Activated naive CD8-positive, alpha-beta T cell (primary cell): ENCODE data around the gene AEN.
A peak's percentile ranks its signal among the peaks of the same experiment; 100 is the strongest.
"Not testable (repeated sequence)": the region's sequence is repeated elsewhere in the genome, so short reads cannot be mapped to it uniquely, and the experiment has no call there.

Experiments used
- H3K27ac Mint-ChIP-seq: one replicate; pipeline ENCODE4 v1.8.0; 2021; ENCODE audit warnings: mixed read lengths
- H3K27me3 Mint-ChIP-seq: one replicate; pipeline ENCODE4 v1.8.0; 2021; ENCODE audit warnings: mixed read lengths
- H3K36me3 Mint-ChIP-seq: one replicate; pipeline ENCODE4 v1.8.0; 2021; ENCODE audit warnings: mixed read lengths
- H3K4me1 Mint-ChIP-seq: one replicate; pipeline ENCODE4 v1.8.0; 2021; ENCODE audit warnings: low read depth, mixed read lengths
- H3K4me3 Mint-ChIP-seq: one replicate; pipeline ENCODE4 v1.8.0; 2021; ENCODE audit warnings: mild to moderate bottlenecking, mixed read lengths
- H3K9me3 Mint-ChIP-seq: one replicate; pipeline ENCODE4 v1.8.0; 2021; ENCODE audit warnings: low read depth, mixed read lengths

Gene AEN

DNA sequence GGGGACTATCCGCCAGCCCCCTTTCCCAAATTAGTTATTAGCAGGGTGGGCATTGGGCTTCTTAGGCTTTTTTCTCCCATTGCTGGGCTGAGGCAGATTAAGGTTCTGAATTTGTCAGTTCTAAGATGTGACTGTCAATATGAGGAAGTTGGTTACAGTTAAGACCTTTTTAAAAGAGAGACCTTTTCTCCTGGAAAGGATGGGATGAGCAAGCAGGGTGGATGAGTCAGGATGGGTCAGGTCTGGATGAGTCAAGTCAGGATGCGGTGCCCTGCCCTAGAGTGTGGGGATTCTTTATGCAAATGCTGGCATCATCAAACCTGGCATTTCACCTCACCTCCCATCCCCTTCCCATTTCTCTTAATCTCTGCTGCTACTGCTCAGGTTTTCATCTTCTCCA is 1.9 kb downstream of the AEN start:
- Mint-ChIP-seq H3K36me3 (peaks cover 14% of the 10 kb centered on the region), H3K9me3 (no peaks in the 10 kb centered on the region), H3K27ac (peak overlapping the region; percentile 97), H3K4me1 (peaks cover 49% of the 10 kb centered on the region), H3K27me3 (peaks cover 2% of the 10 kb centered on the region), H3K4me3 (peak overlapping the region; percentile 98)

DNA sequence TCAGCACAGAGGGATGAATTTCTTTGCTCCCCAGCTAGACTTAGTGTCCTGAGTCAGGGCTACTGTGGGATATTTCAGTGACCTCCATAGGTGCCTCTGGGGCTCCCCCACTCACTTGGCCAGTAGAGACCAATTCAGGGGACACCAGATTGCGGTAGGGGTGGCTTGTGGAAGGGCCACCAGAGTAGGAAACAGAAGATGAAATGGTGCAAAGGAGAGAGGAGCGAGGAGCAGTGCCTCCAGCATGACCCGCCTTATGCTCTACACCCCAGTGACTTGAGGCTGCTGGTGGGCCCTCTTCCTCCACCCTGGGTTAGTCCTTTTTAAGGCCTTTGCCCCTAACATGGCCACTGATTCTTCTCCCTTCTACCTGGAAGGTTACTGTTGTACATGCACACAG is 2.5 kb downstream of the AEN start:
- no peaks in the 10 kb centered on the region for H3K9me3 Mint-ChIP-seq
- peaks cover 2% of the 10 kb centered on the region for H3K27me3 Mint-ChIP-seq
- H3K4me3 Mint-ChIP-seq, result peak overlapping the region; percentile 98
- H3K4me1 Mint-ChIP-seq, result peaks cover 54% of the 10 kb centered on the region
- H3K27ac Mint-ChIP-seq, result peak overlapping the region; percentile 97
- peaks cover 17% of the 10 kb centered on the region for H3K36me3 Mint-ChIP-seq

DNA sequence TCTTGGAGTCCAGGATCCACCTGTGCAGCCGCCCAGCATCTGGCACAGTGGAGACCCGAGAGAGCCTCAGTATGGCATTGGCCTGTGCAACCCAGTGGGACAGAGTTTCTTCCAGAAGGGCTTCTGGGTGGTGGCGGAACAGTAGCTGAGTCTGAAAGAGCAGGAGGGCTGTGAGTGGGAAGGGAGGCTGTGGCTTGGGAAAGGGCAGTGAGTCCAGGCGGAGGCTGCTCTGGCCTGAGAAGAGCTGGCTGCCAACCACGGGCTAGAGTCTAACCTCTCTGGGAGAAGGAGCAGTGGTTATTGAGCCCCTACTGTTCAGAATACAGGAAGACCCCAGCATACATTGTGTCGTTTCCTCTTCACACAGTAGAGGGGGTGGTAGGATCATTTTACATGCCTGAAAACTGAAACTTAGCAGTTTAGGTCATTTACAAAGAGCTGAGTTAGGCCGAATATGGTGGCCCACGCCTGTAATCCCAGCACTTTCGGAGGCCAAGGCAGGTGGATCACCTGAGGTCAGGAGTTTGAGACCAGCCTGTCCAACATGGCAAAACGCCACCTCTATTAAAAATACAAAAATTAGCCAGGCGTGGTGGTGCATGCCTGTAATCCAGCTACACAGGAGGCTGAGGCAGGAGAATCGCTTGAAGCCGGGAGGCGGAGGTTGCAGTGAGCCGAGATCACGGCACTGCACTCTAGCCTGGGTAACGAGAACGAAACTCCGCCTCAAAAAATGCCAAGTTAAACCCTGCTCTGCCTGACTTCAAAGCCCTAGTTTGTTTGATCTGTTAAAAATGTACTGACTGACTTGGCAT is 3.2 kb downstream of the AEN start:
- Mint-ChIP-seq H3K4me1 (peaks cover 62% of the 10 kb centered on the region), H3K4me3 (peak overlapping the region; percentile 98), H3K36me3 (peaks cover 17% of the 10 kb centered on the region), H3K9me3 (no peaks in the 10 kb centered on the region), H3K27me3 (peaks cover 2% of the 10 kb centered on the region), H3K27ac (peak overlapping the region; percentile 97)

DNA sequence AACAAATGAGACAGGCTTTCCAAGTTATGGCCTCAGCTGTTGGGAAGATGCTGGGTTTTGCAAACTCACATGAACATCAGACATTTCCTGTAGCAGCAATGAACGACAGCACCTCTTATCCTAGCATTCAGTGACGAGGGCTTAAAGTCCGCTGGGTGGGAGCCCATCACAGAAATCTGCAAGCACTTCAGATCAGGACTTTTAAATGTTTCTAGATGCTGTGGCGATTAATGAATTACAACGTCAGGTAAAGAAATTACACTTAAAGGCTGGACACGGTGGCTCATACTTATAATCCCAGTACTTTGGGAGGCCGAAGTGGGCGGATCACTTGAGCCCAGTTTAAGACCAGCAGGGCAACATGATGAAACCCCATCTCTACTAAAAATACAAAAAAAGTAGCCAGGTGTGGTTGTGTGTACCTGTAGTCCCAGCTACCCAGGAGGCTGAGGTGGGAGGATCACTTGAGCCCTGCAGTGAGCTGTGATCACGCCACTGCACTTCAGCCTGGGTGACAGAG is 3.9 kb downstream of the AEN start:
- Mint-ChIP-seq H3K27me3 (no peaks in the 10 kb centered on the region), H3K27ac (peak overlapping the region; percentile 97), H3K4me3 (peak overlapping the region; percentile 98), H3K36me3 (peaks cover 19% of the 10 kb centered on the region), H3K4me1 (peaks cover 68% of the 10 kb centered on the region), H3K9me3 (no peaks in the 10 kb centered on the region)

DNA sequence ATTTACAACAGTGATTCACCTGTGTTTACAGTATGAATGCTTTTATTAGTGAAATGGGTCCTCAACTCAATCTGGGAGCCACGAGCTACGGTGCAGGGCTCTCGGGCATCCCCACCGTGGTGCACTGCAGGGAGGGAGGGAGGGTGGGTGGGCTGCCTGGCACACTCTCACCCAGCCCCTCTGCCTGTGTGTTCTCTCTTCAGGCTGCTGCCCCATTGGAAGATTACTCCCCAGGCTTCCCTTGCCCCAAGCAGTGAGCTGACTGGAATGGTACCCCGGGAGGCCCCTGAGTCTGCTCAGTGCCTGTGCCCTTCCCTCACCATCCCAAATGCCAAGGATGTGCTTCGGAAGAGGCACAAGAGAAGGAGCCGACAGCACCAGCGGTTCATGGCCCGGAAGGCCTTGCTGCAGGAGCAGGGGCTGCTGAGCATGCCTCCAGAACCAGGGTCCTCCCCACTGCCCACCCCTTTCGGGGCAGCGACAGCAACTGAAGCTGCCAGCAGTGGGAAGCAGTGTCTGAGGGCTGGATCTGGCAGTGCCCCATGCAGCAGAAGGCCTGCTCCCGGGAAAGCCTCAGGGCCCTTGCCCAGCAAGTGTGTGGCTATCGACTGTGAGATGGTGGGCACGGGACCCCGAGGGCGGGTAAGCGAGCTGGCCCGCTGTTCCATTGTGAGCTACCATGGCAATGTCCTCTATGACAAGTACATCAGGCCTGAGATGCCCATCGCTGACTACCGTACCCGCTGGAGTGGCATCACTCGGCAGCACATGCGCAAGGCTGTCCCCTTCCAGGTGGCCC is 5.0 kb downstream of the AEN start:
- Mint-ChIP-seq H3K4me3 (peak overlapping the region; percentile 57), H3K27me3 (no peaks in the 10 kb centered on the region), H3K9me3 (no peaks in the 10 kb centered on the region), H3K27ac (peak overlapping the region; percentile 80), H3K36me3 (peaks cover 21% of the 10 kb centered on the region), H3K4me1 (peaks cover 78% of the 10 kb centered on the region)

DNA sequence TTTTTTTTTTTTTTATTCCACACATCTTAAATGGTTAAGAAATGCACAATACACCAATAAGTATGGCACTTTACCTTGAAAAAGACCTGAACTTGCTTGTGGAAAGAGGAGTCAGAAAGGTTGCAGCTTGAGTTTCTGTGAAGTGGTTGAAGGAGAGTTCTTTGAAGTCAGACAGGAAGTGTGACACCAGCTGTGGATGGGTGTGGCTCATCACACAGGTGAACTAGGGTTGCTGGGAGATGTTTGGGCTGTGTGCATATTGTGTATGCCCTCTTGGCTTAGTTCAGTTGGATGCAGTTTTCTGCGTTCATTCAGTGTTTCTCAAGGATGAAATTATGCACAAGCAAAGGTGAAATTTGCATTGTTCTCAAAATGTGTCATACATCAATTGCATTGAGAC is 6.3 kb downstream of the AEN start:
- H3K9me3 Mint-ChIP-seq, result no peaks in the 10 kb centered on the region
- peak overlapping the region; percentile 51 for H3K4me3 Mint-ChIP-seq
- peaks cover 88% of the 10 kb centered on the region for H3K4me1 Mint-ChIP-seq
- no peaks in the 10 kb centered on the region for H3K27me3 Mint-ChIP-seq
- peak overlapping the region; percentile 80 for H3K27ac Mint-ChIP-seq
- H3K36me3 Mint-ChIP-seq, result peaks cover 18% of the 10 kb centered on the region

DNA sequence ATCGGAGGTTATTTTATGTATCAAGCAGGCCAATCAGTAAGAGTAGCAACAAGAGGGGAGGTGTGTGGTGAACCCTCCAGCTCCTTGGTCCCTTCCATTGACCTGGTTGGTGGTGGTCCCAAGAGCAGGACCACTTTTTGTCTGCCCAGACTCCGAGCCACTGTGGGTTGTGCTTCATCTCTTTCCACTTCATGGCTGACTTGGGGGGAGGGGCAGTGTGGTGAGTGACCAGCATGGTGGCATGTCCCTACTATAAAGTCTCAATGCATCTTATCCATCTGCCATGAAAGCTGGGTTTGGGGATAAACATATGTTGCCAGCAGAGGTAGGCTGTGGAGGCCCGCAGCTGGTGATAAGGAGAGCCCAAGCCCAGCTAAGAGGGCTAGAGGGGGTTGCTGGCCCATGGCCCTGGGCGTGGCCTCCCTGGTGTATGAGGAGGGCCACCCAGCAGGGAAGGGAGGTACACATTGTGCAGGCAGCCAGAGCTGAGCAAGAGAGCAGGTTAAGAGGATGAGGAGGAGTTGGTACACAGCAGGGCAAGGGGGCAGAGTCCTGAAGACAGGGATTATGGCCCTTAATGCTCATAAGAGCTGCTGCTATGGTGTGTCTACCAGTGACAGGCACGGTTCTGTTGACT is 7.0 kb downstream of the AEN start:
- Mint-ChIP-seq H3K4me3 (peak overlapping the region; percentile 51), H3K36me3 (peaks cover 18% of the 10 kb centered on the region), H3K4me1 (peaks cover 89% of the 10 kb centered on the region), H3K27me3 (no peaks in the 10 kb centered on the region), H3K27ac (peak overlapping the region; percentile 82), H3K9me3 (no peaks in the 10 kb centered on the region)

DNA sequence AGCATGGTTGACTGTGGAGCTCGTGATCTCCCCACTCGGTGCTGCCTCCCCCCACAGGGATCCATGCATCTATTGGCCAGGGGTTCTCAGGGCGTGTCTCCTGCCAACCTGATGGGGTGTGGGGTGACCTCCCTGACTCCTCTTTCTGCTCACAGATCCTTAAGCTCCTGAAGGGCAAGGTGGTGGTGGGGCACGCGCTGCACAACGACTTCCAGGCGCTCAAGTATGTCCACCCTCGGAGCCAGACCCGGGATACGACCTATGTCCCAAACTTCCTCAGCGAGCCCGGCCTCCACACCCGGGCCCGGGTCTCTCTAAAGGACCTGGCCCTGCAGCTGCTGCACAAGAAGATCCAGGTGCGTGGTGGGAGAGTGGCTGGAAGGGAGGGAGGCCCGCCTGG is 7.9 kb downstream of the AEN start:
- Mint-ChIP-seq H3K27me3 (no peaks in the 10 kb centered on the region), H3K9me3 (no peaks in the 10 kb centered on the region), H3K27ac (peak overlapping the region; percentile 46), H3K4me1 (peaks cover 88% of the 10 kb centered on the region), H3K36me3 (peaks cover 19% of the 10 kb centered on the region), H3K4me3 (peak overlapping the region; percentile 51)

DNA sequence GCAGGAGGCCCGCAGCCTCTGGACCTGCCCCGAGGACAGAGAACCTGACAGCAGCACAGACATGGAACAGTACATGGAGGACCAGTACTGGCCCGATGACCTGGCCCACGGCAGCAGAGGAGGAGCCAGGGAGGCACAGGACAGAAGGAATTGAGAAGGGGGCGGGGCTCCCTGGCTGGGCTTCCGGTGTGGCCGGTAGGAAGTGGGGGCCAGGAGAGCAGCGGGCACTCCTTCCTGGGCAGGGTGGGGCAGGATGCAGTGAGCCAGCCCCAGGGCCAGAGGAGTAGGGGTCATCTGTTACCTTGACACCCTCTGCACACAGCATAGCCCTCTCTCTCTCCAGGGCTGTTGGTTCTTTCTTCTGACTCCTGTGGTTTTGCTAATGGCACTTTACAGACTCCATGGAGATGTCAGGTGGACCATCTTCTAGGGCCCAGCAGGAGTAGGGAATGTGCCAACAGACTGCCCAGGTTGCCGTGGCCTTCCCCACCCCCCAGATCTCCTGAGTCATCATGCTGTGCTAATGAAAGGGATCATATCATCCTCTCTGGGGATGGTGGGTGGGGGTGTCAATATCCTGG is 9.1 kb downstream of the AEN start:
- Mint-ChIP-seq H3K27me3 (no peaks in the 10 kb centered on the region), H3K9me3 (no peaks in the 10 kb centered on the region), H3K4me1 (peaks cover 87% of the 10 kb centered on the region), H3K36me3 (peaks cover 23% of the 10 kb centered on the region), H3K27ac (peak overlapping the region; percentile 89), H3K4me3 (peak overlapping the region; percentile 57)

DNA sequence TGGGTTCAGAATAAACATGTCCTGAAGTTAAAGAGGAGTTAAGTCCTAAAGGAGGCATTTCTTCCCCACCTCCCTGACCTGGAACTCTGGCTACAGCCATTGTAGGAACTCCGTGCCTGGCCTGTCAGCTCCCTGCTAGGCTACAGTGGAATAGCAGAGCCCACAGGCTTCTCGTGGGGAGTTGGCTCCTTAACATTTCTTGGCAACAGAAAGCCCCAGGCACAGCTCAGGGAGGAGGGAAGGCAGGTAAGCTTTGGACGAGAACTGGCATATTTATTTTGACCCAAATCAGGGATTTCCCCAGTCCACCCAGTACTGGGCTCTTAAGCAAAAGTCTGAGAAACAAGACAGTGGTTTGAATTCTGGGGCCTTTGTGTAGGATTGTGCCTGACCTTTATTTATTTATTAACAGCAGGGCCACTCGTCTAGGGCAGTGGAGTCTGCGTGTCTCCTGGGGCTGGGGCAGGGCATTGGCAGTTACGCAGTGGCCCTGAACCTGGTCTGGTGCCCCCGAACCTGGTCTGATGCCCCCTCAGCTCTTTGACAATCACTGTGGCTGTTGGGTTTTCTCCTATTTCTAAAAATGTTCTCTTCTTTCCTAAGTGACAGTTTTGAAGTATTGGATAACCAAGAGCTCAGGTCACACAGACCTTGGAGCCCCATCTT is 9.8 kb downstream of the AEN start:
- peak overlapping the region; percentile 14 for H3K4me3 Mint-ChIP-seq
- H3K27me3 Mint-ChIP-seq, result no peaks in the 10 kb centered on the region
- H3K36me3 Mint-ChIP-seq, result peaks cover 23% of the 10 kb centered on the region
- peaks cover 88% of the 10 kb centered on the region for H3K4me1 Mint-ChIP-seq
- H3K27ac Mint-ChIP-seq, result peak overlapping the region; percentile 87
- H3K9me3 Mint-ChIP-seq, result no peaks in the 10 kb centered on the region

DNA sequence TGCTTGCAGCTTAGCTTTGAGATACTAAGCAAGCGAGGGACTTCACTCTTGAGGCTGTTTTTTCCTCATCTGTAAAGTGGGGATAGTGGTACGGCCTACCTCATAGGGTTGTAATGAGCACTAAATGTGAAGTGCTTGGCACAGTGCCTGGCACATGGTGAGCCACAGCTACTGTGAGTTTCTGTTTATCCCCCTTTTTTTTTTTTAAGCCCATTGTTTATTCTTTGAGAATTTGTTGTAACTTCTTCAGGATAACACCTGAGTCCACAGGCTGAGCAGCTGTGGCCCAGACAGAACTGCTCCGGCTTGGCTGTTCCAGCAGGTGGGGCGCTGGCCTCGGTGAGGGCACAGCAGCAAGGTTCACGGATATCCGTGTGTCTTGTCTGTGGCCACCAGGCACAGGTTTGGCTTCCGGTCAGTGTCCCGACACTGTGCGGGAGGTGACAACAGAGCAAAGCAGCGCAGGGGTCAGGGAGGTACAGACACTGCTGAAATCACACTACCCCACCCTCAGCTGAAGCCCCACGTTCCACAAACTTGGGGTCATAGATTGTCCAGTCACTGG is 10.4 kb downstream of the AEN start:
- Mint-ChIP-seq H3K36me3 (peaks cover 25% of the 10 kb centered on the region), H3K27me3 (no peaks in the 10 kb centered on the region), H3K4me3 (peak overlapping the region; percentile 13), H3K4me1 (peaks cover 95% of the 10 kb centered on the region), H3K9me3 (no peaks in the 10 kb centered on the region), H3K27ac (peak overlapping the region; percentile 87)

DNA sequence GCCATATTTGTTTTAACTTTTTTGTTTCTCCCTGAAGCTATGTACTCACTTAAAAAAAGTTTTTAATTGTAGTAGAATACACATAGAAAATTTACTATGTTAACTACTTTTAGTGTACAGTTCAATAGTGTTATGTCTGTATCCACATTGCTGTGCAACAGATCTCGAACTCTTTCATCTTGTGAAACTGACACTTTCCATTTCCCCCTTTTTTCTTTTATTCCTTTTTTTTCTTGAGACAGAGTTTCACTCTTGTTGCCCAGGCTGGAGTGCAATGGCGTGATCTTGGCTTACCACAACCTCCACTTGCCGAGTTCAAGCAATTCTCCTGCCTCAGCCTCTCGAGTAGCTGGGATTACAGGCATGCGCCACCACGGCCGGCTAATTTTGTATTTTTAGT is 11.7 kb downstream of the AEN start:
- H3K27me3 Mint-ChIP-seq, H3K9me3 Mint-ChIP-seq: not testable (repeated sequence)
- H3K36me3 Mint-ChIP-seq, result peaks cover 22% of the 10 kb centered on the region
- peaks cover 96% of the 10 kb centered on the region for H3K4me1 Mint-ChIP-seq
- H3K4me3 Mint-ChIP-seq, result peak overlapping the region; percentile 7
- H3K27ac Mint-ChIP-seq, result peak overlapping the region; percentile 62

DNA sequence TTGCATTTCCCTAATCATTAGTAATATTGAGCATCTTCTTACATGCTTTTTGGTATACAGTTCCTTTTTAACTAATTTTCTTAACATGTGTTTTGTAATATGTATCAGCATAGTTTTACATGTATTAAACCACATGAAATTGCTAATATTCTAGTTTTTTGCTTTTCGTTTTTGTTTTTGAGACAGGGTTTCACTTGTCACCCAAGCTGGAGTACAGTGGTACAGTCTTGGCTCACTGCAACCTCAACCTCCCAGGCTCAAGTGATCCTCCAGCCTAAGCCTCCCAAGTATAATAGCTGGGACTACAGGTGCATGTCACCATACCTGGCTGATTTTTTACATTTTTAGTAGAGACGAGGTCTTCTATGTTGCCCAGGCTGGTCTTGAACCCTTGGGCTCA is 13.3 kb downstream of the AEN start:
- peak overlapping the region; percentile 98 for H3K27ac Mint-ChIP-seq

DNA sequence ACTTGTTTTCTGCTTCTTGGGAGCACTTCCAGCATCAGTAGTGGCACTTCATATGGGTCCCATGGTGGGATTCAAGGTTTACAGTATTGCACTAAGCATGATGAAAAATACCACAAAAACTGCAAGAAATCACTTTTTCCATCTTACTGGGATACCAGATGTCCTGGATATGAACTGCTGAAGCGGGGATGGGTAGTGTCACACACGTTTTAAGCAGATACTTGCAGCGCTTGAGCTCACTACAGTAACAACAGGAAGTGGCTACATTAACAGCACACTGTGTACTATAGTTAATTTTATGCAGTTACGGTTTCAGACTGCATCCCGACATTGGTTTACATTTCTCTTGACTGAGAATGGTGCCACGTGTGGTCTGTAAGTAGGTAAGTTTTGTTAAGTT is 14.2 kb downstream of the AEN start:
- H3K9me3 Mint-ChIP-seq, result no peaks in the 10 kb centered on the region
- H3K36me3 Mint-ChIP-seq, result peaks cover 21% of the 10 kb centered on the region
- H3K4me3 Mint-ChIP-seq, result peak overlapping the region; percentile 95
- H3K4me1 Mint-ChIP-seq, result peaks cover 95% of the 10 kb centered on the region
- H3K27me3 Mint-ChIP-seq, result no peaks in the 10 kb centered on the region
- peak overlapping the region; percentile 98 for H3K27ac Mint-ChIP-seq

More for the DNA sequence above, 13.3 kb downstream of the AEN start:
- H3K4me3 Mint-ChIP-seq, result peak overlapping the region; percentile 27
- peaks cover 93% of the 10 kb centered on the region for H3K4me1 Mint-ChIP-seq
- peaks cover 18% of the 10 kb centered on the region for H3K36me3 Mint-ChIP-seq
- H3K27me3 Mint-ChIP-seq, result no peaks in the 10 kb centered on the region
- no peaks in the 10 kb centered on the region for H3K9me3 Mint-ChIP-seq
